ENCODE measurements around the gene HAGHL.

Gene HAGHL

DNA sequence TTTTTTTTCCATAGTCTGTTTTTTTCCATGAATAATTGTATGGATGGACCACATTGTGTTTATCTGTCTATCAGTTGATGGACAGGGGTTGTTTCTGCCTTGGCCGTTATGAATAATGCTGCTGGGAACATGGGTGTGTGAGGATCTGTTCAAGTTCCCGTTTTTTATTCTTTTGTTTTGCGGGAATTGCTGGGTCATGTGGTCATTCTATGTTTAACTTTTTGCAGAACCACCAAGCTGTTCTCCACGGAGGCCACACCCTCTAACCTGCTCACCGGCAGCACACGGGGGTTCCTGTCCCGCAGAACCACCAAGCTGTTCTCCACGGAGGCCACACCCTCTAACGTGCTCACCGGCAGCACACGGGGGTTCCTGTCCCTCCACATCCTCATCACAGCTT is 27.8 kb downstream of the HAGHL start:
- no peaks in the 10 kb centered on the region for H3K79me2 ChIP-seq (ENCODE audit: insufficient read depth, low read length)
- no peaks in the 10 kb centered on the region for H3K9me3 ChIP-seq (ENCODE audit: low read length)
- no peaks in the 10 kb centered on the region for H3K4me1 ChIP-seq (ENCODE audit: insufficient read depth, low read length, severe bottlenecking)
- peaks cover 11% of the 10 kb centered on the region for H3K27me3 ChIP-seq (ENCODE audit: insufficient read depth, low read length)
- H3K4me3 ChIP-seq (ENCODE audit: low read depth, low read length, poor library complexity, severe bottlenecking): no peak overlapping the region
- no peak for TF ChIP-seq EZH2 (IDR thresholded peaks at IDR 0.05; ENCODE audit: borderline replicate concordance, low read length)
- TF ChIP-seq, protein P1, sequence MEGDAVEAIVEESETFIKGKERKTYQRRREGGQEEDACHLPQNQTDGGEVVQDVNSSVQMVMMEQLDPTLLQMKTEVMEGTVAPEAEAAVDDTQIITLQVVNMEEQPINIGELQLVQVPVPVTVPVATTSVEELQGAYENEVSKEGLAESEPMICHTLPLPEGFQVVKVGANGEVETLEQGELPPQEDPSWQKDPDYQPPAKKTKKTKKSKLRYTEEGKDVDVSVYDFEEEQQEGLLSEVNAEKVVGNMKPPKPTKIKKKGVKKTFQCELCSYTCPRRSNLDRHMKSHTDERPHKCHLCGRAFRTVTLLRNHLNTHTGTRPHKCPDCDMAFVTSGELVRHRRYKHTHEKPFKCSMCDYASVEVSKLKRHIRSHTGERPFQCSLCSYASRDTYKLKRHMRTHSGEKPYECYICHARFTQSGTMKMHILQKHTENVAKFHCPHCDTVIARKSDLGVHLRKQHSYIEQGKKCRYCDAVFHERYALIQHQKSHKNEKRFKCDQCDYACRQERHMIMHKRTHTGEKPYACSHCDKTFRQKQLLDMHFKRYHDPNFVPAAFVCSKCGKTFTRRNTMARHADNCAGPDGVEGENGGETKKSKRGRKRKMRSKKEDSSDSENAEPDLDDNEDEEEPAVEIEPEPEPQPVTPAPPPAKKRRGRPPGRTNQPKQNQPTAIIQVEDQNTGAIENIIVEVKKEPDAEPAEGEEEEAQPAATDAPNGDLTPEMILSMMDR (IDR thresholded peaks at IDR 0.05; ENCODE audit: low read length): no peak
- H3K9me2 ChIP-seq (ENCODE audit: low read depth, low read length): no peaks in the 10 kb centered on the region
- H3K9ac ChIP-seq (ENCODE audit: low read length): no peak overlapping the region
- H3K4me2 ChIP-seq (ENCODE audit: low read length): no peak overlapping the region
- no peak overlapping the region for H3K27ac ChIP-seq (ENCODE audit: low read depth, low read length, poor library complexity, severe bottlenecking)
- H3K36me3 ChIP-seq (ENCODE audit: insufficient read depth, low read length): no peaks in the 10 kb centered on the region; the same call in 1 of the 2 replicates
- H3F3A ChIP-seq (ENCODE audit: insufficient read depth, low read length): no peaks in the 10 kb centered on the region
- H2AFZ ChIP-seq (ENCODE audit: low read length): no peak overlapping the region
- H4K20me1 ChIP-seq (ENCODE audit: insufficient read depth, low read length): no peaks in the 10 kb centered on the region

DNA sequence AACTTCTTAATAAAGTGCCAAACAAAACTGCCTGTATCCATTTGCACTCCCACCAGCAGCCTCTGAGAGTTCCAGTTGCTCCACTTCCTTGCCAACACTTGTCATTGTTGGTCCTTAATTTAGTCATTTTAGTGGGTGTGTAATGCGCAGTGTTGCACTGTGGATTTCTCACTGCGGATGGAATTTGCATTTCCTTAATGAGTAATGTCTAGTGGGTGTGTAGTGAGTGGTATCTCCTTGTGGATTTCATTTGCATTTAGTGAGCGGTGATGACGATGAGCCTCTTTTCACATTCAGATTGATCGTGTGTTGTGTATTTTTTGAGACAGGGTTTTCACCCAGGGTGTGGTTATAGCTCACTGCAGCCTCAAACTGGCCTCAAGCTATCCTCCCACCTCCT is 29.5 kb downstream of the HAGHL start:
- Histone ChIP-seq H3K79me2 (ENCODE audit: insufficient read depth, low read length) (no peaks in the 10 kb centered on the region), H3K9me3 (ENCODE audit: low read length) (no peaks in the 10 kb centered on the region), H3F3A (ENCODE audit: insufficient read depth, low read length) (no peaks in the 10 kb centered on the region), H3K4me1 (ENCODE audit: insufficient read depth, low read length, severe bottlenecking) (no peaks in the 10 kb centered on the region), H2AFZ (ENCODE audit: low read length) (no peak overlapping the region), H3K4me3 (ENCODE audit: low read depth, low read length, poor library complexity, severe bottlenecking) (no peak overlapping the region), H3K27ac (ENCODE audit: low read depth, low read length, poor library complexity, severe bottlenecking) (no peak overlapping the region), H3K27me3 (ENCODE audit: insufficient read depth, low read length) (peaks cover 6% of the 10 kb centered on the region; the same call in 1 of the 2 replicates), H4K20me1 (ENCODE audit: insufficient read depth, low read length) (no peaks in the 10 kb centered on the region), H3K36me3 (ENCODE audit: insufficient read depth, low read length) (no peaks in the 10 kb centered on the region; the same call in 1 of the 2 replicates), H3K9me2 (ENCODE audit: low read depth, low read length) (no peaks in the 10 kb centered on the region), H3K9ac (ENCODE audit: low read length) (no peak overlapping the region), H3K4me2 (ENCODE audit: low read length) (no peak overlapping the region)
- TF ChIP-seq, protein P1 (IDR thresholded peaks at IDR 0.05; ENCODE audit: low read length): no peak

DNA sequence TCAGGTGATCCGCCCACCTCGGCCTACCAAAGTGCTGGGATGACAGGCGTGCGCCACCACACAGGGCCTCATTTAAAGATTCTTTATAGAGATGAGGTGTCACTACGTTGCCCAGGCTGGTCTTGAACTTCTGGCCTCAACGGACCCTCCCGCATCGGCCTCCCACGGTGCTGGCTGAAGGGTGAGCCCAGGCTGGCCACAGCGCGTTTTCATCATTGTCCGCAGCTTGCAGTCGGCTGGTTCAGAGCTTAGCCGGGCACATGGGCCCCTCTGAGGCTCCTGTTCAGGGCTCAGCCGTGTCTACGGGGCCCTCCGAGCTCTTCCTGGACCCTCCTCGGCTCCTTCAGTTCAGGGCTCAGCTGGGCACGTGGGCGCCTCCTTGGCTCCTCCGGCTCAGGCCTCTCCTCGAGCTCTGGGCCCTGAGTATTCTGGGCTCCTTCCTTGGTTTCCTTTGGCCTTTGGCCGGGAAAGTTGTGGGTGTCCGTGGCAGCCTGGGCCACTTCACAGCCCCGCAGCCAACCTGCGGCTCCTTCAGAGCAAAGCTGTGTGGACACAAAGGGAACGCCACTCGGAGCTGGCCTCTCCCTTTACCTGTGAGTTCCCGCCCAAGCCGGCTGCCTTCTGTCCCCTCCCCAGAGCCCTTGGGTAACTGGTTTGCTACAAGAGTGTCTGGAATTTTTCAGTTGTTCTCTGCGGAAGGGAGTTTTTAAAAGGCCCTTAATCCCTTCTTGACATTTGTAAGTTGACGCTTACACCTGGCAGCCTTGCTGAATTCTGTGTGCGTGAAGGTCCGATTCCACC is 32.4 kb downstream of the HAGHL start:
- no peaks in the 10 kb centered on the region for H3K79me2 ChIP-seq (ENCODE audit: insufficient read depth, low read length)
- H3K9ac ChIP-seq (ENCODE audit: low read length): no peak overlapping the region
- H3F3A ChIP-seq (ENCODE audit: insufficient read depth, low read length): no peaks in the 10 kb centered on the region
- TF ChIP-seq EZH2 (IDR thresholded peaks at IDR 0.05; ENCODE audit: borderline replicate concordance, low read length): no peak
- TF ChIP-seq, protein P1 (IDR thresholded peaks at IDR 0.05; ENCODE audit: low read length): no peak
- no peak overlapping the region for H3K4me3 ChIP-seq (ENCODE audit: low read depth, low read length, poor library complexity, severe bottlenecking)
- H4K20me1 ChIP-seq (ENCODE audit: insufficient read depth, low read length): no peaks in the 10 kb centered on the region
- no peaks in the 10 kb centered on the region for H3K9me3 ChIP-seq (ENCODE audit: low read length)
- H2AFZ ChIP-seq (ENCODE audit: low read length): no peak overlapping the region
- no peak overlapping the region for H3K4me2 ChIP-seq (ENCODE audit: low read length)
- no peaks in the 10 kb centered on the region; the same call in 1 of the 2 replicates for H3K36me3 ChIP-seq (ENCODE audit: insufficient read depth, low read length)
- no peak overlapping the region for H3K27ac ChIP-seq (ENCODE audit: low read depth, low read length, poor library complexity, severe bottlenecking)
- no peaks in the 10 kb centered on the region for H3K4me1 ChIP-seq (ENCODE audit: insufficient read depth, low read length, severe bottlenecking)
- H3K27me3 ChIP-seq (ENCODE audit: insufficient read depth, low read length): peaks cover 6% of the 10 kb centered on the region; the same call in 1 of the 2 replicates
- no peaks in the 10 kb centered on the region for H3K9me2 ChIP-seq (ENCODE audit: low read depth, low read length)

All from OCI-LY1 (cell line).